ENCODE measurements around the gene RRAS2. TPM values are rescaled to one million over a fixed set of nuclear protein-coding genes. Genes with fewer than 3 reads are reported as not detected.
"Not testable (repeated sequence)": the region's sequence is repeated elsewhere in the genome, so short reads cannot be mapped to it uniquely, and the experiment has no call there.

Gene RRAS2
- total RNA-seq, 1 donor from 2014 or later = 47.1 TPM

DNA sequence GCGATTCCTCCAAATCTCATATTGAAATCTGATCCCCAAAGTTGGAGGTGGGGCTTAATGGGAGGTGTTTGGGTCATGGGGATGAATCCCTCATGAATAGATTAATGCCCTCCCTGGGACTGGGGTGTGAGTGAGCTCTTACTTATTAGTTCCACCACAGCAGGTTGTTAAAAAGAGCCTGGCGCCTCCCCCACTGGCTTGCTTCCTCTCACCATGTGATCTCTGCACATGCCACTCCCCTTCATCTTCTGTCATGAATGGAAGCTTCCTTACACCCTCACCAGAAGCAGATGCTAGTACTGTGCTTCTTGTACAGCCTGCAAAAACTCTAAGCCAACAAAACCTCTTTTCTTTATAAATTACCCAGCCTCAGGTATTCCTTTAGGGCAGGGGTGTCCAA, 8.8 kb downstream of the RRAS2 start:
- DNase-seq (no peak), ATAC-seq (no peak)
- Histone ChIP-seq H3K36me3 (no peaks in the 10 kb centered on the region), H3K4me3 (no peak overlapping the region), H3K9me3 (no peaks in the 10 kb centered on the region), H3K4me1 (no peaks in the 10 kb centered on the region), H3K27ac (no peak overlapping the region), H3K27me3 (no peaks in the 10 kb centered on the region)
- intact Hi-C loops (cut with DNase I) = no loop called here
- TF ChIP-seq, protein P1, sequence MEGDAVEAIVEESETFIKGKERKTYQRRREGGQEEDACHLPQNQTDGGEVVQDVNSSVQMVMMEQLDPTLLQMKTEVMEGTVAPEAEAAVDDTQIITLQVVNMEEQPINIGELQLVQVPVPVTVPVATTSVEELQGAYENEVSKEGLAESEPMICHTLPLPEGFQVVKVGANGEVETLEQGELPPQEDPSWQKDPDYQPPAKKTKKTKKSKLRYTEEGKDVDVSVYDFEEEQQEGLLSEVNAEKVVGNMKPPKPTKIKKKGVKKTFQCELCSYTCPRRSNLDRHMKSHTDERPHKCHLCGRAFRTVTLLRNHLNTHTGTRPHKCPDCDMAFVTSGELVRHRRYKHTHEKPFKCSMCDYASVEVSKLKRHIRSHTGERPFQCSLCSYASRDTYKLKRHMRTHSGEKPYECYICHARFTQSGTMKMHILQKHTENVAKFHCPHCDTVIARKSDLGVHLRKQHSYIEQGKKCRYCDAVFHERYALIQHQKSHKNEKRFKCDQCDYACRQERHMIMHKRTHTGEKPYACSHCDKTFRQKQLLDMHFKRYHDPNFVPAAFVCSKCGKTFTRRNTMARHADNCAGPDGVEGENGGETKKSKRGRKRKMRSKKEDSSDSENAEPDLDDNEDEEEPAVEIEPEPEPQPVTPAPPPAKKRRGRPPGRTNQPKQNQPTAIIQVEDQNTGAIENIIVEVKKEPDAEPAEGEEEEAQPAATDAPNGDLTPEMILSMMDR (IDR thresholded peaks at IDR 0.05) = no peak

DNA sequence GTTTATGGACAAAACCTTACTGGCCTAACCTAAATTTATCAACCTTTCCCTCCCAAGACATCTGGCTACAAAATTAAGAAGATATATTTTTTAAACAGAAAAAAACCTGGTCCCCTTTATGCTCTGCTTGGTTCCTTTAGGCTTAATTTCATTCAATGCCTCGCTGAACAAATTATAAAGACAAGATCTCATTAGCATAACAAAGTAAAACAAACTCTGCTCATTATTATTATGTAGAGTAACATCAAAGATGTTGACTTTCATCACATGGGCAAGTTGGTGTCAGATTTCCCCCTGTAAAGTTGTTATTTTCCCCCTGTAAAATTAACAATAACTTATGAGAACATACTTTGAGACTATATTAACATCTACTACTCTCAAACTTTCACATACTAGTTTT, 11.0 kb downstream of the RRAS2 start:
- Histone ChIP-seq H3K4me1 (no peaks in the 10 kb centered on the region), H3K27me3 (no peaks in the 10 kb centered on the region), H3K36me3 (no peaks in the 10 kb centered on the region), H3K4me3 (no peak overlapping the region), H3K9me3 (no peaks in the 10 kb centered on the region), H3K27ac (no peak overlapping the region)
- DNase-seq (no peak), ATAC-seq (no peak)
- TF ChIP-seq, protein P1 (IDR thresholded peaks at IDR 0.05) = no peak
- intact Hi-C loops (cut with DNase I) = no loop called here

DNA sequence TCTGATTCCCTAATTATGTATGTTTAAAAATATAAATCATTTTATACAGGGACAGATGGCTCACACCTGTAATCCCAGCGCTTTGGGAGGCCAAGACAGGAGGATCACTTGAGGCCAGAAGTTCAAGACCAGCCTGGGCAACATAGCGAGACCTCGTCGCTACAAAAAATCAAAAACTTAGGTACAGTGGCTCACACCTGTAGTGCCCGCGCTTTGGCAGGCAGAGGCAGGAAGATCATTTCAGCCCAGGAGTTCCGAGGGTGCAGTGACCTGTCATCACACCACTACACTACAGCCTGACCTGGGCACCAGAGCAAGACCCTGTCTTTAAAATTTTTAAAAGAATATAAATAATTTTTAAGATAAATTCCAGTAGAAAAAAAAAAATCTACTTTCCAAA, 11.5 kb downstream of the RRAS2 start:
- ATAC-seq = no peak
- no peak overlapping the region for H3K4me3 ChIP-seq
- TF ChIP-seq, protein P1 (IDR thresholded peaks at IDR 0.05) = no peak
- H3K27ac ChIP-seq = no peak overlapping the region
- no peaks in the 10 kb centered on the region for H3K27me3 ChIP-seq
- H3K4me1 ChIP-seq = no peaks in the 10 kb centered on the region
- no peaks in the 10 kb centered on the region for H3K9me3 ChIP-seq
- intact Hi-C loops (cut with DNase I) = no loop called here
- no peak for DNase-seq
- H3K36me3 ChIP-seq = no peaks in the 10 kb centered on the region

DNA sequence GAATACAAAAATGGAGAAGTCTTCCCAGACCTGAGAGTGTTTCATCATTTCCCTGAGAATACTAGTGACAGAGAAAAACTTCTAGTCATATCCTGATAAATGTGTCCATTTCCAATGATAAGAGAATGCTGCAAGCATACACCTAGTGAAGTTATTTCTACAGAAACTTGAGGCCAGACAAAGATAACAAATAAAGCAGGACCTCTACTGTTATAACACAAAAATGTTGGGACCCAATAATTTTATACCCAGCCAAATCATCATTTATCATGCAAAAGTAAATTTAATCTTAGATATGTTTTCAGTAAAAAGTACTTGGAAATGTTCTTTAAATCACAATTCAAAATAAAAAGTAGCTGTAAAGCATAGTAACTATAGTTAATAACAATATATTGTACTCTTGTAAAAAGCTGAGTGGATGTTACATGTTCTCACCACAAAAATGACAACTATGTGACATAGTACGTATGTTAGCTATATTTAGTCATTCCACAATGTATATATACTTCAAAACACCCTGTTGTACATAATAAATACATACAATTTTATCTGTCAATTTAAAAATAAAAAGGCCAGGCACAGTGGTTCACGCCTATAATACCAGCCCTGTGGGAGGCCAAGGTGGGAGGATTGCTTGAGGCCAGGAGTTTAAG, 12.6 kb downstream of the RRAS2 start:
- Histone ChIP-seq H3K4me1 (peaks cover under 1% of the 10 kb centered on the region), H3K4me3 (no peak overlapping the region), H3K27me3 (no peaks in the 10 kb centered on the region), H3K9me3 (no peaks in the 10 kb centered on the region), H3K27ac (no peak overlapping the region), H3K36me3 (no peaks in the 10 kb centered on the region)
- ATAC-seq (no peak), DNase-seq (no peak)
- TF ChIP-seq, protein P1 (IDR thresholded peaks at IDR 0.05) = no peak
- intact Hi-C loops (cut with DNase I) = no loop called here

DNA sequence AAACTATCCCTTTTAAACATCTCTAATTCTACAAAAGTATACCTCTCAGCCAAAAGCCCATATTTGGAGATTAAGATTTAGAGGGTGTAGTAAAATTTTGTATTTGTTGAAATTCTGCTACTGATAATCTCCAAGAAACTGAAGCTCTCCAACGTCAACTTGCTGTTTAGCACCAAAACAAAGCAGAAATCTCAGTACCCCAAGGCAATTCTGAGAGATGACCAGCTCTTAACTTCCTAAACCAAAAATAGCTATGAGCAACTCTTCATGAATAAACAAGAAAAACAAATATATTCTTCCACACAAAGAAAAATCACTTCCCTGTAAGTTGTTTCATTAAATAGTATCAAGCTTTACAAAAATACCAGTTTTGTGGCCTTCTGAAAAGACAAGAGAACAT, 13.3 kb downstream of the RRAS2 start:
- DNase-seq = no peak
- H3K9me3 ChIP-seq = no peaks in the 10 kb centered on the region
- no peak overlapping the region for H3K4me3 ChIP-seq
- intact Hi-C loops (cut with DNase I) = no loop called here
- peaks cover 5% of the 10 kb centered on the region for H3K4me1 ChIP-seq
- no peak for ATAC-seq
- H3K27me3 ChIP-seq = no peaks in the 10 kb centered on the region
- TF ChIP-seq, protein P1 (IDR thresholded peaks at IDR 0.05) = no peak
- no peaks in the 10 kb centered on the region for H3K36me3 ChIP-seq
- no peak overlapping the region for H3K27ac ChIP-seq

DNA sequence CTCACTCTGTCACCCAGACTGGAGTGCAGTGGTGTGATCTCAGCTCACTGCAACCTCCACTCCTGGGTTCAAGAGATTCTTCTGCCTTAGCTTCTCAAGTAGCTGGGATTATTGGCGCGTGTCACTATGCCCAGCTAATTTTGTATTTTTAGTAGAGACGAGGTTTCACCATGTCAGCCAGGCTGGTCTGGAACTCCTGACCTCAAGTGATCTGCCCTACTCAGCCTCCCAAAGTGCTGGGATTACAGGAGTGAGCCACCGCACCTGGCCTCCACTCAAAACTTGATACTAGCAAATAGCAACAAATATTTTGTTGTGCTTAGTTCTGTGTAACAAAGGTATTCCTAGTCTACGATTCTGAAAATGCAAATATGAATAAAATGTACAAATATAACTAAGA, 14.0 kb downstream of the RRAS2 start:
- H3K4me3 ChIP-seq; H3K27ac ChIP-seq; H3K36me3 ChIP-seq; H3K9me3 ChIP-seq; H3K27me3 ChIP-seq; H3K4me1 ChIP-seq; DNase-seq; intact Hi-C loops (cut with DNase I); ATAC-seq: not testable (repeated sequence)

Data from upper lobe of right lung (tissue), 1 donor.